Nephron (organoid): Measurements from ENCODE around the gene PHC1.
"Not testable (repeated sequence)": the region's sequence is repeated elsewhere in the genome, so short reads cannot be mapped to it uniquely, and the experiment has no call there.

Source experiments
- H3K27ac Mint-ChIP-seq, 3 experiments: 2 replicates each; pipeline ENCODE4 v1.8.0; 2020; ENCODE audit warnings: mixed read lengths in 3 of 3, mild to moderate bottlenecking in 2 of 3, moderate library complexity in 1 of 3
- H3K27me3 Mint-ChIP-seq: 2 replicates; pipeline ENCODE4 v1.8.0; 2021; ENCODE audit warnings: low read depth, mild to moderate bottlenecking, moderate library complexity, mixed read lengths
- H3K36me3 Mint-ChIP-seq: 2 replicates; pipeline ENCODE4 v1.8.0; 2020; ENCODE audit warnings: low read depth, mixed read lengths
- H3K4me1 Mint-ChIP-seq: 2 replicates; pipeline ENCODE4 v1.8.0; 2020; ENCODE audit warnings: mixed read lengths
- H3K4me3 Mint-ChIP-seq, 3 experiments: 2 replicates each; pipeline ENCODE4 v1.8.0; 2020; ENCODE audit warnings: mild to moderate bottlenecking in 3 of 3, mixed read lengths in 3 of 3, moderate library complexity in 2 of 3
- H3K9me3 Mint-ChIP-seq: 2 replicates; pipeline ENCODE4 v1.8.0; 2020; ENCODE audit warnings: mixed read lengths
- TF ChIP-seq, protein P1 (sequence below), 3 experiments: fragments of 200-600 bp; sonication (generic); IDR thresholded peaks; one replicate each; pipeline ENCODE4 v1.5.0; 2021; ENCODE audit warnings: antibody characterized with exemption in 3 of 3; ENCODE audit not compliant: unreplicated experiment in 3 of 3

Gene PHC1

DNA sequence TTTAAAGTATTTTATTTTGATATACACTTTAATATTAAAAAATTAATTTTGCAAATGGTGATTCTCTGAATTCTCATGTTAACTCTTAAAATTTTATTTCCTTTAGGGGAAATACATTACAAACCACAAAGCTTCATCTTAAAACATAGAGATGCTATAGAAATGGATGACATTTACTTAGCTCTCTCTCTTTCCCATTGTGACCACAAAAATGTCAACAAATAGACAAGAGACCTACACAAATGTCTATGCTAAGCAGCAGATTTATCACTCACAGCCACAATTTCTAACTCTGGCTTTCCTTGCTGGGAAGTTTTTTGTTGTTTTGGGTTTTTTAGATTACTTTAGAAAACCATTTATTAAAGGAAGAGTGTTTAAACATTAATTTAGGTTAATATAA, 19.9 kb upstream of the PHC1 start:
- Mint-ChIP-seq H3K27me3 (no peaks in the 10 kb centered on the region), H3K4me3 (no peak overlapping the region), H3K36me3 (no peaks in the 10 kb centered on the region), H3K27ac (no peak overlapping the region), H3K9me3 (no peaks in the 10 kb centered on the region), H3K4me1 (no peaks in the 10 kb centered on the region)
- TF ChIP-seq, protein P1, sequence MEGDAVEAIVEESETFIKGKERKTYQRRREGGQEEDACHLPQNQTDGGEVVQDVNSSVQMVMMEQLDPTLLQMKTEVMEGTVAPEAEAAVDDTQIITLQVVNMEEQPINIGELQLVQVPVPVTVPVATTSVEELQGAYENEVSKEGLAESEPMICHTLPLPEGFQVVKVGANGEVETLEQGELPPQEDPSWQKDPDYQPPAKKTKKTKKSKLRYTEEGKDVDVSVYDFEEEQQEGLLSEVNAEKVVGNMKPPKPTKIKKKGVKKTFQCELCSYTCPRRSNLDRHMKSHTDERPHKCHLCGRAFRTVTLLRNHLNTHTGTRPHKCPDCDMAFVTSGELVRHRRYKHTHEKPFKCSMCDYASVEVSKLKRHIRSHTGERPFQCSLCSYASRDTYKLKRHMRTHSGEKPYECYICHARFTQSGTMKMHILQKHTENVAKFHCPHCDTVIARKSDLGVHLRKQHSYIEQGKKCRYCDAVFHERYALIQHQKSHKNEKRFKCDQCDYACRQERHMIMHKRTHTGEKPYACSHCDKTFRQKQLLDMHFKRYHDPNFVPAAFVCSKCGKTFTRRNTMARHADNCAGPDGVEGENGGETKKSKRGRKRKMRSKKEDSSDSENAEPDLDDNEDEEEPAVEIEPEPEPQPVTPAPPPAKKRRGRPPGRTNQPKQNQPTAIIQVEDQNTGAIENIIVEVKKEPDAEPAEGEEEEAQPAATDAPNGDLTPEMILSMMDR (IDR thresholded peaks at IDR 0.05; ENCODE audit: unreplicated experiment in 3 of 3), result no peak

DNA sequence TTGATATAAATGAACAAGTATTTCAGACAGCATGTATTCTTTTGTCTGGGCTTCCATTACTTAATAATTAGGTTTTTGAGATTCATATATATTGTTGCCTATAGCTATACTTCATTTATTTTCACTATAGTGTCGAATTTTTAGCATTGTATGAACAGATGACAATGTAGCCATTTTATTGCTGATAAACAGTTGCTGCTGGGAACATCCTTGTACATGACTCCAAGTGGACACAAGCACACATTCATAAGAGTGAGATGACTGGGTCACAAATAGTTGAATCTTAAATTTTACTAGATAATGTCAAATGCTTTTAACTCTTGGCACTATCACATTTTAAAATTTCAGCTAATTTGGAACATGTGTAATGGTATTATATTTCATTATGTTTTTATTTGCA, 19.3 kb upstream of the PHC1 start:
- no peaks in the 10 kb centered on the region for H3K4me1 Mint-ChIP-seq
- TF ChIP-seq, protein P1 (IDR thresholded peaks at IDR 0.05; ENCODE audit: unreplicated experiment in 3 of 3), result no peak
- no peaks in the 10 kb centered on the region for H3K9me3 Mint-ChIP-seq
- no peak overlapping the region for H3K27ac Mint-ChIP-seq
- H3K36me3 Mint-ChIP-seq, result no peaks in the 10 kb centered on the region
- no peaks in the 10 kb centered on the region for H3K27me3 Mint-ChIP-seq
- no peak overlapping the region for H3K4me3 Mint-ChIP-seq

DNA sequence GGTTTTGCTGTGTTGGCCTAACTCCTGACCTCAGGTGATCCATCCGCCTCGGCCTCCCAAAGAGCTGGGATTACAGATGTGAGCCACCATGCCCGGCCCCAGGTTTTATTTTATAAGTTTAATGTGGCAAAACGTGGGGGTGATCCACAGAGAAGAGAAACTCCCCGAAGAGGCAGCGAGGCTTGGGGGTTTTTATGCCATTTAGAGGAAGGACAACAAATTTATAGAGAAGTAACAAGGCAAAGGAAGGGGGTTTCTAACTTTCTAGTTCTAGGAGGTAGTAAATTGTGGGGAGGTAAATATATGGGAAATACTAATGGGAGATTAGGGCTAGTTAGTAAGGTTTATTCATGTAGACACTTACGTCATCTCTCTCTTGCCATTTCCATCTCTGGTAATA, 17.2 kb upstream of the PHC1 start:
- H3K9me3 Mint-ChIP-seq, result no peaks in the 10 kb centered on the region
- no peak overlapping the region for H3K27ac Mint-ChIP-seq
- no peaks in the 10 kb centered on the region for H3K4me1 Mint-ChIP-seq
- no peaks in the 10 kb centered on the region for H3K27me3 Mint-ChIP-seq
- H3K4me3 Mint-ChIP-seq, result no peak overlapping the region
- TF ChIP-seq, protein P1 (IDR thresholded peaks at IDR 0.05; ENCODE audit: unreplicated experiment in 3 of 3), result no peak
- no peaks in the 10 kb centered on the region for H3K36me3 Mint-ChIP-seq

DNA sequence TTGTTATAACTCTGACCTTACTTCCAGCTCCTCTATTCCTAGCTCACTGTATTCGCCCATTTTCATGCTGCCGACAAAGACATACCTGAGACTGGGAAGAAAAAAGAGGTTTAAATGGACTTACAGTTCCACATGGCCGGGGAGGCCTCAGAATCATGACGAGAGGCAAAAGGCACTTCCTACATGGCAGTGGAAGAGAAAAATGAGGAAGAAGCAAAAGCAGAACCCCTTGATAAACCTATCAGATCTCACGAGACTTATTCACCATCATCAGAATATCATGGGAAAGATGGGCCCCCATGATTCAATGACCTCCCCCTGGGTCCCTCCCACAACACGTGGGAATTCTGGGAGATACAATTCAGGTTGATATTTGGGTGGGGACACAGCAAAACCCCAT, 14.5 kb upstream of the PHC1 start:
- H3K36me3 Mint-ChIP-seq, result no peaks in the 10 kb centered on the region
- H3K4me3 Mint-ChIP-seq, result no peak overlapping the region
- no peaks in the 10 kb centered on the region for H3K27me3 Mint-ChIP-seq
- H3K9me3 Mint-ChIP-seq, result peaks cover 3% of the 10 kb centered on the region
- H3K27ac Mint-ChIP-seq, result no peak overlapping the region
- TF ChIP-seq, protein P1 (IDR thresholded peaks at IDR 0.05; ENCODE audit: unreplicated experiment in 3 of 3), result no peak
- H3K4me1 Mint-ChIP-seq, result no peaks in the 10 kb centered on the region

DNA sequence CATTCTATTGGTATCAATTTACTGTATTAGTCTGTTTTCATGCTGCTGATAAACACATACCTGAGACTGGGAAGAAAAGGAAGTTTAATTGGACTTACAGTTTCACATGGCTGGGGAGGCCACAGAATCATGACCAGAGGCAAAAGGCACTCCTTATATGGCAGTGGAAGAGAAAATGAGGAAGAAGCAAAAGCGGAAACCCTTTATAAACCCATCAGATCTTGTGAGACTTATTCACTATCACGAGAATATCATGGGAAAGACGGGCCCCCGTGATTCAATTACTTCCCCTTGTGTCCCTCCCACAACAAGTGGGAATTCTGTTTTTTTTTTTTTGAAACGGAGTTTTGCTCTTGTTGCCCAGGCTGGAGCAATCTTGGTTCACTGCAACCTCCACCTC, 11.6 kb upstream of the PHC1 start:
- H3K36me3 Mint-ChIP-seq, H3K27me3 Mint-ChIP-seq, H3K9me3 Mint-ChIP-seq, H3K4me3 Mint-ChIP-seq, H3K27ac Mint-ChIP-seq: not testable (repeated sequence)
- peaks cover 20% of the 10 kb centered on the region for H3K4me1 Mint-ChIP-seq

DNA sequence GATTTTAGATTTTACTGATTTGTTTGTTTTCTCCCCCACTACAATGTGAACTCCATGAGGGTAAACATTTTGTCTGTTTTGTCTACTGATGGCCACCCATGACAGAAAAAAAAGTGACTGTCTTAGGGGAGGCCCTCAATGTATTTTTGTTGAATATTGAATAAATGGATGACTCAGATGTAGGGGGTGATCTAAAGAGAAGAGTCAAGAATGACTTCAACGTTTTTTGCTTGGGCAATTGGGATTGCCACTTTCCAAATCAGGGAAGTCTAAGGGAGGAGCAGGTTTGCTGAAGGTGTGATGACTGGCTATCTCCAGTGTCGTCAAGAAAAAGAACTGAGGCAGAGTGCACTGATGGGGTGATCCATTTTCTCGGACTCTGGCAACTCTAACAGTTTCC, 10.7 kb upstream of the PHC1 start:
- no peaks in the 10 kb centered on the region for H3K27me3 Mint-ChIP-seq
- no peak overlapping the region for H3K4me3 Mint-ChIP-seq
- peaks cover 20% of the 10 kb centered on the region for H3K4me1 Mint-ChIP-seq
- H3K36me3 Mint-ChIP-seq, result no peaks in the 10 kb centered on the region
- H3K9me3 Mint-ChIP-seq, result peaks cover 3% of the 10 kb centered on the region
- TF ChIP-seq, protein P1 (IDR thresholded peaks at IDR 0.05; ENCODE audit: unreplicated experiment in 3 of 3), result no peak
- no peak overlapping the region for H3K27ac Mint-ChIP-seq
